Measurements from ENCODE around the gene PIP4K2C.

Gene PIP4K2C

DNA sequence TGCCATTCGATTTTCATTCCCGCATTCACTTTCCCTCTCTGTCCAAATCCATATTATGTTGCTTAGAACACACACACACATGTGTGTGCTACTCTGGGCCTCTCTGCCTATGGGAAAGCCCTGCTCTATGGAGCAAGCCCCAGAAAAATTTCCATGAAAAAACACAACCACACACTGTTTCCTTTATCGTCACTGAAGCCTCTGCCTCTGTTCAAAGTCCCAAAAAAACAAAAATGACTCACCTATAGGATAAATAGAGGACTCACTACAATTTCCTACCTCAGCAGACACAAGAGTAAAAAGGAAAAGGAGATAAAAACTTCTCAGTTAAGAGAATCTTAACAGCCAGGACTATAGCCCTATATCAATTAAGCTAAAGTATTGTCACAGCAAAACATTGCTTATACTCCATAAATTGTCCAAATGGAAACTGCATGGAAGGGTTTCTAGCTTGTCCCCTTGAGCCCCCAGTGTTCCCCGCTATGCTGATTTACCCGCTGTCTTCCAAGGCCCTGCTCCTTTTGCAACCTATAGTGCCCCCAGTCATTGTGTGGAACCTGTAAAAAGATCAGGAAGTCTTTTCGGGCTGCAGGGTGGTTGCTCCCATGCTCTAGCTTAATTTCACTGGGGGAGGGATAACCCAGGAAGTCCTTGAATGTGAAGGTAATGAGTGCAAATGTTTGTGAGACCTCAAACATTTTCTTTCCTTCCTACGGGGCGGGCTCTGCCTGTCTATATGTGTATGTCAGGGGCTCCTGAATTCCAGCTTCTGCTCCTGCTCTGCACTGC is 11.1 kb upstream of the PIP4K2C start:
- H3K4me3 ChIP-seq (ENCODE audit: control insufficient read depth, low read depth, low read length) = no peak overlapping the region
- TF ChIP-seq, protein P1, sequence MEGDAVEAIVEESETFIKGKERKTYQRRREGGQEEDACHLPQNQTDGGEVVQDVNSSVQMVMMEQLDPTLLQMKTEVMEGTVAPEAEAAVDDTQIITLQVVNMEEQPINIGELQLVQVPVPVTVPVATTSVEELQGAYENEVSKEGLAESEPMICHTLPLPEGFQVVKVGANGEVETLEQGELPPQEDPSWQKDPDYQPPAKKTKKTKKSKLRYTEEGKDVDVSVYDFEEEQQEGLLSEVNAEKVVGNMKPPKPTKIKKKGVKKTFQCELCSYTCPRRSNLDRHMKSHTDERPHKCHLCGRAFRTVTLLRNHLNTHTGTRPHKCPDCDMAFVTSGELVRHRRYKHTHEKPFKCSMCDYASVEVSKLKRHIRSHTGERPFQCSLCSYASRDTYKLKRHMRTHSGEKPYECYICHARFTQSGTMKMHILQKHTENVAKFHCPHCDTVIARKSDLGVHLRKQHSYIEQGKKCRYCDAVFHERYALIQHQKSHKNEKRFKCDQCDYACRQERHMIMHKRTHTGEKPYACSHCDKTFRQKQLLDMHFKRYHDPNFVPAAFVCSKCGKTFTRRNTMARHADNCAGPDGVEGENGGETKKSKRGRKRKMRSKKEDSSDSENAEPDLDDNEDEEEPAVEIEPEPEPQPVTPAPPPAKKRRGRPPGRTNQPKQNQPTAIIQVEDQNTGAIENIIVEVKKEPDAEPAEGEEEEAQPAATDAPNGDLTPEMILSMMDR (IDR thresholded peaks at IDR 0.05; ENCODE audit: control insufficient read depth, insufficient read depth, low read depth, low read length, missing control alignments) = no peak
- no peak for DNase-seq (ENCODE audit: low read depth)

GRCh38 chr12:57580466-57580795 is 10.6 kb upstream of the PIP4K2C start:
- no peak for DNase-seq (ENCODE audit: low read depth)
- TF ChIP-seq, protein P1 (IDR thresholded peaks at IDR 0.05; ENCODE audit: control insufficient read depth, insufficient read depth, low read depth, low read length, missing control alignments) = no peak
- H3K4me3 ChIP-seq (ENCODE audit: control insufficient read depth, low read depth, low read length) = no peak overlapping the region

DNA sequence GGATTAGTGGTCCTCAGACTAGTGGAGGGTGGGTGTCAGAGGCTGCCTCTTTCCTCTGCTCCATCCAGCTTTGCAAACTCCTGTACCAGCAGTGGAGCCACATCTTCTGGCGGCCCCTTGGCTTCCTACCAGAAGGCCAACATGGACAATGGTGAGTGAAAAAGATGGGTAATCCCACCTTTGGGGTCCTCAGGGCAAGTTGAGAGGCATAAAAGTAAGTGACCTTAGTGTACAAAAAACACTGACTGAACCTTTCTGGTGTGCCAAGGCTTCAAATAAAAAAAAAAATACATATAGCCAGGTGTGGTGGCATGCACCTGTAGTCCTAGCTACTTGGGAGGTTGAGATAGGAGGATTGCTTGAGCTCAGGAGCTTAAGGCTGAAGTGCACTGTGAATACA is 9.2 kb upstream of the PIP4K2C start:
- TF ChIP-seq, protein P1 (IDR thresholded peaks at IDR 0.05; ENCODE audit: control insufficient read depth, insufficient read depth, low read depth, low read length, missing control alignments) = no peak
- no peak for DNase-seq (ENCODE audit: low read depth)
- H3K4me3 ChIP-seq (ENCODE audit: control insufficient read depth, low read depth, low read length) = no peak overlapping the region

- no peak overlapping the region for H3K4me3 ChIP-seq (ENCODE audit: control insufficient read depth, low read depth, low read length)
- TF ChIP-seq, protein P1 (IDR thresholded peaks at IDR 0.05; ENCODE audit: control insufficient read depth, insufficient read depth, low read depth, low read length, missing control alignments) = no peak
These were observed 8.6 kb upstream of the PIP4K2C start for GRCh38 chr12:57582440-57582839.

DNA sequence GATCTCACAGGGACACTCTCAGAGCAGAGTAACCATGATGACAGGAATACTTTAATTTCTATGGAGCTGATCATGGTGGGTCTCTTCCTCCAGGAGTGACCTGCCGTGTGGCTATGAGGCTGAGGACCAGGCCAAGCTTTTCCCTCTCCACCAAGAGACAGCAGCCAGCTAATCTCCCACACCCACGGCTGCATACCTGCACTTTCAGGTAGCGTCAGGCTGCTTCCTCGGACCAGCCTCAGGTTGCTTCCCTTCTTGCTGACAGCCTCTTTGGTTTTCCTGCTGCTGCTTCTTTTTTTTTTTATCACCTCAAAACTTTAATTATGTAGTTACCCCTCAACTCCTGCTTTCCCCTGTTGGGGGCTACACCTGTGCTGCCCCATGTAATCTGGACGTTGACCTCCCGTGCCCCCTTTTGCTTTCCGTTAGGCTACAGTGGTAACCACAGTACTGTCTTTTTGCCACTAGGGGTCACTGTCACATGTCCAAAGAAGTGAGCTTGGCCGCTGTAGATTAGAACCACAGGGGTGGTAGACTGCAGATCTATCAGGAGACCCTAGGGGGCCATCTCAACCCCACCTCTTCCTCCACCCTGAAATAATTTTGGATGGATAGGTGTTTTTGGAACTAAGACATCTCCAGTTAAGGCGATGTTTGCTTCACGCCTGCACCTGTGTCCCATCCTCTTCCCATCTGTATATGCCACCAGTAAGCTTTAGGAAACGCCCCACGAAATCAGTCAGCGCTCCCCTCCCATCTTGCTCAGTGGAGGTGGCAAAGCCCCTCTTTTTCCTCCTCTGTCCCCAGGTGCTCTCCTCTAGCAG is 7.8 kb upstream of the PIP4K2C start:
- no peak overlapping the region for H3K4me3 ChIP-seq (ENCODE audit: control insufficient read depth, low read depth, low read length)
- peak; percentile 40 for DNase-seq (ENCODE audit: low read depth)
- TF ChIP-seq, protein P1 (IDR thresholded peaks at IDR 0.05; ENCODE audit: control insufficient read depth, insufficient read depth, low read depth, low read length, missing control alignments) = peak; percentile 92

More at GRCh38 chr12:57582440-57582839, 8.6 kb upstream of the PIP4K2C start:
- no peak for DNase-seq (ENCODE audit: low read depth)

- H3K4me3 ChIP-seq (ENCODE audit: control insufficient read depth, low read depth, low read length) = no peak overlapping the region
- no peak for DNase-seq (ENCODE audit: low read depth)
- TF ChIP-seq, protein P1 (IDR thresholded peaks at IDR 0.05; ENCODE audit: control insufficient read depth, insufficient read depth, low read depth, low read length, missing control alignments) = no peak
These were observed 6.9 kb upstream of the PIP4K2C start for GRCh38 chr12:57584050-57584449.
